Glutamatergic neuron (in vitro differentiated cells): ENCODE results near the gene TLE2. TPM values are rescaled to one million over a fixed set of nuclear protein-coding genes. Genes with fewer than 3 reads are reported as not detected.
A peak's percentile ranks its signal among the peaks of the same experiment; 100 is the strongest.
"Not testable (repeated sequence)": the region's sequence is repeated elsewhere in the genome, so short reads cannot be mapped to it uniquely, and the experiment has no call there.

Experiments used
- DNase-seq: peaks from one replicate; pipeline ENCODE4 v3.0.0; 2022
- H3K27ac Mint-ChIP-seq: one replicate; pipeline ENCODE4 v1.8.0; 2020; ENCODE audit warnings: mild to moderate bottlenecking, mixed read lengths, inconsistent platforms; ENCODE audit not compliant: unreplicated experiment
- H3K27me3 Mint-ChIP-seq: one replicate; pipeline ENCODE4 v1.8.0; 2020; ENCODE audit warnings: mild to moderate bottlenecking, moderate library complexity, mixed read lengths, inconsistent platforms; ENCODE audit not compliant: unreplicated experiment
- H3K36me3 Mint-ChIP-seq: one replicate; pipeline ENCODE4 v1.8.0; 2020; ENCODE audit warnings: mild to moderate bottlenecking, mixed read lengths, inconsistent platforms; ENCODE audit not compliant: unreplicated experiment
- H3K4me1 Mint-ChIP-seq: one replicate; pipeline ENCODE4 v1.8.0; 2020; ENCODE audit warnings: mild to moderate bottlenecking, low read depth, mixed read lengths, inconsistent platforms; ENCODE audit not compliant: unreplicated experiment
- H3K4me3 Mint-ChIP-seq: one replicate; pipeline ENCODE4 v1.8.0; 2020; ENCODE audit warnings: mild to moderate bottlenecking, mixed read lengths, inconsistent platforms; ENCODE audit not compliant: unreplicated experiment
- H3K9me3 Mint-ChIP-seq: one replicate; pipeline ENCODE4 v1.8.0; 2020; ENCODE audit warnings: mild to moderate bottlenecking, moderate library complexity, mixed read lengths, inconsistent platforms; ENCODE audit not compliant: unreplicated experiment
- total RNA-seq: library from RNA; stranded (reverse); fragmentation: NEBNext Ultra II Directional; extraction: Animal tissue kit (Norgen Biotek cat#: 25700); gene quantifications from one replicate; pipeline ENCODE4 v1.2.1, GENCODE V29; 2021; ENCODE audit not compliant: unreplicated experiment
- TF ChIP-seq, protein P1 (sequence below): fragments of 200-600 bp; sonication (generic); IDR thresholded peaks from one replicate; pipeline ENCODE4 v1.5.0; 2021; ENCODE audit not compliant: partially characterized antibody, unreplicated experiment

Gene TLE2
- total RNA-seq, 1 donor from 2014 or later = not detected

DNA sequence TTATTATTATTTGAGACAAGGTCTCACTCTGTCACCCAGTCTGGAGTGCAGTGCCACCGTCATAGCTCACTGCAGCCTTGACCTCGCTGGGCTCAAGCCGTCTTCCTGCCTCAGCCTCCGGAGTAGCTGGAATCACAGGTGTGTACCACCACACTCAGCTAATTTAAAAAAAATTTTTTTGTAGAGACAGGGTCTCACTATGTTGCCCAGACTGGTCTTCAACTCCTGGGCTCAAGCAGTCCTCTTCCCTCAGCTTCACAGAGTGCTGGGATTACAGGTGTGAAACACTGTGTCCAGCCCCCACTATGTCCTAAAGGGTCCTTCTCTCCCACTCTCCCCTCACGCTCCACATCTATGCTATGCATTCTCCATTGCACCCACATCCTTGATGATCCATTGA lies 9.1 kb upstream of the TLE2 start:
- H3K9me3 Mint-ChIP-seq = peaks cover 9% of the 10 kb centered on the region
- peaks cover 16% of the 10 kb centered on the region for H3K4me1 Mint-ChIP-seq
- H3K27me3 Mint-ChIP-seq = peaks cover 44% of the 10 kb centered on the region

DNA sequence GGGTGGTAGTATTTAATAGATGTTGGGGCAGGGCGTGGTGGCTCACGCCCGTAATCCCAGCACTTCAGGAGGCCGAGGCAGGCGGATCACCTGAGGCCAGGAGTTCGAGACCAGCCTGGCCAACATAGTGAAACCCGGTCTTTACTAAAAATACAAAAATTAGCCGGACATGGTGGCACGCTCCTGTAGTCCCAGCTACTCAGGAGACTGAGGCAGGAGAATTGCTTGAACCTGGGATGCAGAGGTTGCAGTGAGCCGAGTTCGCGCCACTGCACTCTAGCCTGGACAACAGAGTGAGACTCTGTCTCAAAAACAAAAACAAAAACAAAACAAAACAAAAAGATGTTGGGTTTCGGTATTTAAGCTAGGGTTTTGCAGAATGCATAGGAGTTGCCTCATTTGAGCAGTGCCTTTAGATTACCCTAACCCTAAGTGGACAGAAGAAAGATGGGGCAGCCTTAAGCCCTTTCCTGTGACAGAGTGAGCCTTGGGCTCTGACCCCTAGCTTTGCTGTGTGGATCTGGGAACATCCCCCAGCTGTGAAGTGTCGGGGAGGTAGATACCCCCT lies 8.0 kb upstream of the TLE2 start:
- not testable (repeated sequence) for H3K27ac Mint-ChIP-seq, DNase-seq, H3K4me3 Mint-ChIP-seq, H3K36me3 Mint-ChIP-seq
- H3K27me3 Mint-ChIP-seq = peaks cover 47% of the 10 kb centered on the region
- peaks cover 11% of the 10 kb centered on the region for H3K9me3 Mint-ChIP-seq
- peaks cover 13% of the 10 kb centered on the region for H3K4me1 Mint-ChIP-seq

More for the DNA sequence above, 9.1 kb upstream of the TLE2 start:
- DNase-seq = no peak
- Mint-ChIP-seq H3K27ac (no peak overlapping the region), H3K4me3 (no peak overlapping the region), H3K36me3 (no peaks in the 10 kb centered on the region)
- TF ChIP-seq, protein P1, sequence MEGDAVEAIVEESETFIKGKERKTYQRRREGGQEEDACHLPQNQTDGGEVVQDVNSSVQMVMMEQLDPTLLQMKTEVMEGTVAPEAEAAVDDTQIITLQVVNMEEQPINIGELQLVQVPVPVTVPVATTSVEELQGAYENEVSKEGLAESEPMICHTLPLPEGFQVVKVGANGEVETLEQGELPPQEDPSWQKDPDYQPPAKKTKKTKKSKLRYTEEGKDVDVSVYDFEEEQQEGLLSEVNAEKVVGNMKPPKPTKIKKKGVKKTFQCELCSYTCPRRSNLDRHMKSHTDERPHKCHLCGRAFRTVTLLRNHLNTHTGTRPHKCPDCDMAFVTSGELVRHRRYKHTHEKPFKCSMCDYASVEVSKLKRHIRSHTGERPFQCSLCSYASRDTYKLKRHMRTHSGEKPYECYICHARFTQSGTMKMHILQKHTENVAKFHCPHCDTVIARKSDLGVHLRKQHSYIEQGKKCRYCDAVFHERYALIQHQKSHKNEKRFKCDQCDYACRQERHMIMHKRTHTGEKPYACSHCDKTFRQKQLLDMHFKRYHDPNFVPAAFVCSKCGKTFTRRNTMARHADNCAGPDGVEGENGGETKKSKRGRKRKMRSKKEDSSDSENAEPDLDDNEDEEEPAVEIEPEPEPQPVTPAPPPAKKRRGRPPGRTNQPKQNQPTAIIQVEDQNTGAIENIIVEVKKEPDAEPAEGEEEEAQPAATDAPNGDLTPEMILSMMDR = no peak

DNA sequence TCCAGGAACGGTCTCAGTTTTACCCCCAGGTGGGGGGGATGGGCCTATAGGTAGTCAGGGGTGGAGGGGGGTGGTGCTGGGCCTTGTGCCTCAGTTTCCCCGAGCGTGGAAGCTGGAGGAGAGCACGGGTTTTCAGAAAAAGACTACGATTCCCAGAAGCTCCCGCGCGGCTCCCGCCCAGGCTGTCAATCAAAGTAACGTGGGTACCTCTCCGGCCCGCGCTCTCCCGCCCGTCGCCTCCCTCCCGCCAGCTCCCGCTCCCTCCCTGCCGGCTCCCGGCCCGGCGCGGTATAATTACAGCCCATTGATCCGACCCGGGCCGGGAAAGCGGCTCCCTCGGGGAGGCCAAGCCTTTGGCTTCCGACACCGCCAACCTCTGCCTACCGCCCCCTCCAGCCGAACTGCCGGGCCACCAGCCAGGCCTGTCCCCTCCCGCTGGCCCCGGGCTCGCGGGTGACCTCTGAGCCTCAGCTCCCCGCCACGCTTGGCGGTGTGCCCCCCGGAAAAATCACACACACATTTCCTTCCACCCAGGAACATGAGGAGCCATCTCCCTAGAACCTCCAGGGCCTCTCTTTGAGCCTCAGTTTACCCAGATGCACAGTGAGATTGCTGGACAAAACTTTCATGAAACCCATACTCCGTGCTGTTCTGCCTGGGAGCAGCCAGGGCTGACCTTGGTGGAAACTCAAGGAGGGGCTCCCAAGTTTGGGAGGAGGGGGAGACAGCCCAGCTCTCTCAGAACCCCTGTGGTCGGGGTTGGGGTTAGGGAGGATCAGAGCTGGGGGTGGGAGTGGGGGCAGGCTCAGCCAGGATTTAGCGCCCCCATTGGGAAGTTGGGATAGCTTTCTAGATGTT lies 7.3 kb upstream of the TLE2 start:
- H3K4me1 Mint-ChIP-seq = peaks cover 13% of the 10 kb centered on the region
- DNase-seq = peak; percentile 96
- peaks cover 52% of the 10 kb centered on the region for H3K27me3 Mint-ChIP-seq
- H3K36me3 Mint-ChIP-seq = no peaks in the 10 kb centered on the region
- no peak overlapping the region for H3K27ac Mint-ChIP-seq
- H3K4me3 Mint-ChIP-seq = peak overlapping the region; percentile 85
- TF ChIP-seq, protein P1 = no peak
- H3K9me3 Mint-ChIP-seq = peaks cover 14% of the 10 kb centered on the region

DNA sequence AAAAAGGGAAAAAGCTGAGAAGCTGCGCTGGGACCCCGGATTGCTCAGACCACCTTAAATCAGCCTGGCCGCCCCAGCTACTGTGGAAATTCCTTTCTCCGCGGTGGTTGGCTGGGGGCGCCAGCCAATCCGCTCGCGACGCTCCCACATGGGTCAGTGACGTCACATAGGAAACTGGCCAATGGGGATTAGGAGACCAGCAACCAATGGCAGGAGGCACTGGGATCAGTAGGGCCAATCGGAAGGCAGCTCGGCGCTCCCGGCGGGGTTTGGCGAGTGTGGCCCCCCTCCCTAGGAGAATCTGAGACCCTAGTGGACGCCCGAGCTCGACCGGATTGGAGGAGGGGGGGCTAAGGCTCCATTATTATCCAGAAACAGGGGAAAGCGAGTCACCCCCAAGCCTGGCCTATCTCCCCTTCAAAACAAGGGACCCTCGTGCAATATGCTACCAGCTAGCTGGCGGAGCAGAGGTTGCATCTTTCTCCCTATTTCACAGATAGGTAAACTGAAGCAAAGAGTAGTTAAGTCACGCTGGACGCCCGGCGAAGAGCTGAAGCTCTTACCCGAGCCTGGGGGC lies 6.5 kb upstream of the TLE2 start:
- H3K27me3 Mint-ChIP-seq = peaks cover 56% of the 10 kb centered on the region

More for the DNA sequence above, 6.5 kb upstream of the TLE2 start:
- H3K27ac Mint-ChIP-seq = no peak overlapping the region
- no peaks in the 10 kb centered on the region for H3K36me3 Mint-ChIP-seq
- TF ChIP-seq, protein P1 = no peak
- H3K4me3 Mint-ChIP-seq = peak overlapping the region; percentile 85
- peaks cover 15% of the 10 kb centered on the region for H3K9me3 Mint-ChIP-seq
- peaks cover 13% of the 10 kb centered on the region for H3K4me1 Mint-ChIP-seq
- DNase-seq = peak; percentile 95
